GM19467 (cell line): ENCODE results near the gene SCG2.

Experiments used
- ATAC-seq: cut with Tn5 transposase; IDR thresholded peaks from one replicate; pipeline ENCODE4 v1.9.1; 2021; ENCODE audit warnings: mild to moderate bottlenecking, moderate library complexity; ENCODE audit not compliant: unreplicated experiment

SCG2 gene

DNA sequence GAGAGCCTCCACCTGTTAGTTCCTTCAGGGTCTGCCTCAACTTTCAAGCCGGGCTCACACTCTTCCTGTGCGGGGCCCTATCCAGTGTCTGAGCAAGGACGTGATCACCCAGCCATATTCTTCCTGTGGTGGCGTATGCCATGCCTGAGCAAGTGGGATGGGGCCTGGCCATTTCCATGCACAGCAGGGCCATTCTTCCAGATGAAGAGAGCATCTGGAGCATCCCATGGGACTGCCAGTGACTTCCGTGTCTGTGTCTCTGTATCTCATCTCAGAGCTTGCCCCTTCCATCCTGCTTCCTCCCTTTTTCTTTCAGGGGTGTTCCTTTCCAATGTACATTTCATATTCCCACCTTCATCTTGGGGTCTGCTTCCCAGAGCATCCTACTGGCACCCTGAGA is 20.2 kb downstream of the SCG2 start:
- ATAC-seq = no peak

DNA sequence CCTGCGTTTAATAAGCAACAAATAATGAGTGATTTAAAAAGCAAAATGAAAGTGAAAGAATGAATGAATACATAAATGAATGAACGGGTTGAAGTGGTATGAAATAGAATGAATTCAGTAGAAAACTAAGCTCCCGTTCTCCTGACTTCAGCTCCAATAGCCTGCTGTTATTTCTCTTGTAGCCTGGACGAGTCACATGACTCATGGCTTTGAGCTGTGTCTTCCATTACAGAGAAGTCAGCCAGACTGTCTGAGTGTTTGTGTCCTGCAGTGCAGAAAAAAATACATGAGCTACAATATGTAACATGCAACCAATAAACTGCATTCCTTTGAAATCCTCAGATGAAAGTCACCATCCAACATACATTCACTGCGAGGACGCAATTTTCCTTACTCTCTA is 21.2 kb downstream of the SCG2 start:
- no peak for ATAC-seq

GRCh38 chr2:223578846-223579245 is 23.3 kb downstream of the SCG2 start:
- ATAC-seq = no peak

GRCh38 chr2:223576873-223577272 is 25.3 kb downstream of the SCG2 start:
- no peak for ATAC-seq

GRCh38 chr2:223570784-223571183 is 31.4 kb downstream of the SCG2 start:
- ATAC-seq = no peak

DNA sequence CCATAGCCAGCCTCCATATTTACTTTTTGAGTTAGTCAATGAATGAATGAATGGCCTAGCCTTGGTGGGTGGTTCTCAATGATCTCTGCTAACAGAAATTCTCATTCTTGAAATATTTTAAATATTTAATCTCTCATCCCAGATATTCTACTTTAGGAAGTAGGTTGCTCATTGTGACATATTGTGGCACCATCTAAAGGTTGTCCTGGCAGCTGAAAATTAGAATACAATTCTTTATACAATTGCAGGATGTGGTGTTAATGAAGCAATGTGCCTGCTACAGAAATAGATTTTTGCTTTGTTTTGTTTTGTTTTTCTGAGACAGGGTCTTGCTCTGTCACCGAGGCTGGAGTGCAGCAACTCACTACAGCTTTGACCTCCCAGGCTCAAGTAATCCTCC is 35.8 kb downstream of the SCG2 start:
- ATAC-seq = no peak

GRCh38 chr2:223563462-223563861 is 38.7 kb downstream of the SCG2 start:
- ATAC-seq = no peak

- no peak for ATAC-seq
These were observed 40.1 kb downstream of the SCG2 start for GRCh38 chr2:223562078-223562477.

GRCh38 chr2:223560749-223561435 is 41.3 kb downstream of the SCG2 start:
- no peak for ATAC-seq

DNA sequence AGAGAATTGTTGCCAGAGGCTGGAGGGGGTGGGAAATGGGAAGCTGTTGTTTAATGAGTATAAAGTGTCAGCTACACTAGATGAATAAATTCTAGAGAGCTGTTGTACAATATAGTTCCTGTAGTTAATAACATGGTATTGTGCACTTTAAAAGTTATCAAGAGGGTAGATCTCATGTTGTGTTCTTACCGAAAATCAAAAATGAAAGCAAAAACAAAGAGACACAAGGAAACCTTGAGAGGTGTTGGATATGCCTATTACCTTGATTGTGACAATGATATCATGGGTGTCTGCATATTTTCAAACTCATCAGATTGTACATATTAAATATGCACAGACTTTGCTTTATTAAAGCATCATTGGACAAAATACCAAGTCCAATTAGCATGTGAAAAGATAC is 43.2 kb downstream of the SCG2 start:
- no peak for ATAC-seq

DNA sequence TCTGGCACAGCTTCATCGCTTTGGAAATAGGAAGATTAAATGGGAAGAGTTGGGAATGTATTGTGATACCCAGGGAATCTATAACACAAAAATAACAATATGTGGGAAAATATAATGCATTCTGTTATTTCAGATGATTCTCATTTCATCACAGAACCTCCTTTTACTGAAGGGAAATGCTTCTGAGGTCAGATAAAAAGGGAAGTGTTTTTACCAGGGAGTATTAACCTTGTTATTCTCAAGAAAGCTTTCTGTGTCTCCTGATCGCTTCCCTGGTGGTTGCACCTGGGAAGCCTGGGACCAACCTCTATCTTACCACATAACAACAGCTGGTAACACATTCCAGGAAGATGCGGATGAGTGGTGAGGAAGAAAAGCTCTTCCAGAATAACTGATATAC is 47.2 kb downstream of the SCG2 start:
- ATAC-seq = no peak

- ATAC-seq = no peak
These were observed 52.9 kb downstream of the SCG2 start for GRCh38 chr2:223549215-223549614.

DNA sequence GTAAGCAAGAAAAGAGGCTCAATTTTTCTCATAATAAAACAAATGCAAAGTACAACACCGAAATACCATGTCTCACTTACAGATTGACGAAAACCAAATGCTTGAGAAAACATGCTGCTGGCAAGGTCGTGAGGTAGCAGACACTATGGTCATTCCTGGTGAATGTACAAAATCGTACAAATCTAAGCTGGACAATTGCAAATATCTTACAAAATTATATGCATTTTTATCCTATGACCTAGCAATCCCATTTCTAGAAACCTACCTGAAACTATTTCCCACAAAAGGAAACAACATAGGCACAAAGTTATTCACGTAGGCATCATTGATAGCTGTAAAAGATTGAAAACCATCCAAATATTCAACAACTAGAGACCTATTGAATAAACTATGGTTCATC is 54.0 kb downstream of the SCG2 start:
- ATAC-seq = no peak
